ENCODE data around the gene KRTAP4-12.
"Not testable (repeated sequence)": the region's sequence is repeated elsewhere in the genome, so short reads cannot be mapped to it uniquely, and the experiment has no call there.

KRTAP4-12 gene

DNA sequence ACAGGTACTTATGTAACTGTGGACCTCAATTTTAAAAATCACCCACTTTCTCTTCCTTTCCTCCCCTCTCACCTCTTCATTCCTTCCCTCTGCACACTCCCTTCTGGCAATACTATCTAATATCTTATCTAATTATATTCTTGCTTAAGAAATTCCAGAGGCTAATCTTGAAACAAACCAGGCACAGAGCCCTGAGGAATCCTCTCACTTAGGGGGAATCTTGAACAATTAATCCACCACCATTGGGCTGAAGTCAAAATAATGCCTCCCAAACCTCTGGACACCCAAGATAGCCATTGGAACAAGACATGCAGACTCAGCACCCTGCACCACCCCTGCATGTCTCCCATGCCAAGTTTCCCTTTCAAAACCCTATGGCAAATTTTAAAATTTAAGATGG, 17.4 kb upstream of the KRTAP4-12 start:
- Histone ChIP-seq H3K27ac (ENCODE audit: low read depth, low read length, poor library complexity, severe bottlenecking) (no peak overlapping the region), H3K9me3 (ENCODE audit: low read length) (0 out of 2 replicates have a peak, but pooled peaks cover 3% of the 10 kb centered on the region), H3K9ac (ENCODE audit: low read length) (no peak overlapping the region), H3K9me2 (ENCODE audit: low read depth, low read length) (no peaks in the 10 kb centered on the region), H3K4me1 (ENCODE audit: insufficient read depth, low read length, severe bottlenecking) (no peaks in the 10 kb centered on the region), H4K20me1 (ENCODE audit: insufficient read depth, low read length) (no peaks in the 10 kb centered on the region), H2AFZ (ENCODE audit: low read length) (no peak overlapping the region), H3K4me3 (ENCODE audit: low read depth, low read length, poor library complexity, severe bottlenecking) (no peak overlapping the region), H3F3A (ENCODE audit: insufficient read depth, low read length) (no peaks in the 10 kb centered on the region), H3K4me2 (ENCODE audit: low read length) (no peak overlapping the region), H3K27me3 (ENCODE audit: insufficient read depth, low read length) (no peaks in the 10 kb centered on the region), H3K36me3 (ENCODE audit: insufficient read depth, low read length) (no peaks in the 10 kb centered on the region; the same call in 1 of the 2 replicates), H3K79me2 (ENCODE audit: insufficient read depth, low read length) (no peaks in the 10 kb centered on the region)
- TF ChIP-seq, protein P1, sequence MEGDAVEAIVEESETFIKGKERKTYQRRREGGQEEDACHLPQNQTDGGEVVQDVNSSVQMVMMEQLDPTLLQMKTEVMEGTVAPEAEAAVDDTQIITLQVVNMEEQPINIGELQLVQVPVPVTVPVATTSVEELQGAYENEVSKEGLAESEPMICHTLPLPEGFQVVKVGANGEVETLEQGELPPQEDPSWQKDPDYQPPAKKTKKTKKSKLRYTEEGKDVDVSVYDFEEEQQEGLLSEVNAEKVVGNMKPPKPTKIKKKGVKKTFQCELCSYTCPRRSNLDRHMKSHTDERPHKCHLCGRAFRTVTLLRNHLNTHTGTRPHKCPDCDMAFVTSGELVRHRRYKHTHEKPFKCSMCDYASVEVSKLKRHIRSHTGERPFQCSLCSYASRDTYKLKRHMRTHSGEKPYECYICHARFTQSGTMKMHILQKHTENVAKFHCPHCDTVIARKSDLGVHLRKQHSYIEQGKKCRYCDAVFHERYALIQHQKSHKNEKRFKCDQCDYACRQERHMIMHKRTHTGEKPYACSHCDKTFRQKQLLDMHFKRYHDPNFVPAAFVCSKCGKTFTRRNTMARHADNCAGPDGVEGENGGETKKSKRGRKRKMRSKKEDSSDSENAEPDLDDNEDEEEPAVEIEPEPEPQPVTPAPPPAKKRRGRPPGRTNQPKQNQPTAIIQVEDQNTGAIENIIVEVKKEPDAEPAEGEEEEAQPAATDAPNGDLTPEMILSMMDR (IDR thresholded peaks at IDR 0.05; ENCODE audit: low read length) = no peak
- no peak for TF ChIP-seq EZH2 (IDR thresholded peaks at IDR 0.05; ENCODE audit: borderline replicate concordance, low read length)

DNA sequence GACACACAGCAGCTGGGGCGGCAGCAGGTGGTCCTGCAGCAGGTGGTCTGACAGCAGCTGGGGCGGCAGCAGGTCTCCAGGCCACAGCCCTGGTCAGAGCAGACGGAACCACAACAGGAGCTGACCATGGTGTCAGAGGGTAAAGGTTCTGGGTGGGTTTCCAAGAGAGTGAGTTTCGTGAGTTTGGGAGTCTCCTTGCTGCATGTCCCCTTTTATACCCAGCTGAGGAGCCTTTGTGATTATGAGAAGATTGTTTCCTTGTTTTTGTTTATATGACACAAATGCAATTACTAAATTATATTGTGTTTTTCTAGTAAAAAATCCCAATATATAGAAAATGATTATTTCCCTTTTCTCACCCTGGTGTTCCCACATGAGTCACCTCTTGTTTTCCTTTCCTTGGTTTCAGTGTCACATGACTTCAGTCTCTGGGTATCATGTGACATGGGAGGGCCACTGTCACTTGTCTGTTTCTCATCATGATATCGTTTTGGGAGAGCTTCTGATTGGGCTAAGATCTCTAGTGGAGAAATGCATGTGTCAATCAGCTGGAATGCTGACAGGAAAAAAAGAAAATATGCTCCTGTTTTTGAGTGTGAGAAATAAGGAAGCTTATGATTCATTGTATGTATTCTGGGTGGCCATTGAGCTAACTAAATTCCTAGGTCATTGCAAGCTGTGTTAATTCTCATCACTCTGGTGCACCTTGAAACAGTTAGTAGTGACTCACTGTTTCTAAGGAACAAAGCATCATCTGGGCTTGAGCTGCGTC, 16.6 kb upstream of the KRTAP4-12 start, which contains the start of gene KRTAP4-6:
Gene KRTAP4-6 (minus strand): TSS at position 185 of the 772 bp plus-strand sequence. CDS start 57 bp downstream, at position 128.
- no peak for TF ChIP-seq EZH2 (IDR thresholded peaks at IDR 0.05; ENCODE audit: borderline replicate concordance, low read length)
- TF ChIP-seq, protein P1 (IDR thresholded peaks at IDR 0.05; ENCODE audit: low read length) = no peak

DNA sequence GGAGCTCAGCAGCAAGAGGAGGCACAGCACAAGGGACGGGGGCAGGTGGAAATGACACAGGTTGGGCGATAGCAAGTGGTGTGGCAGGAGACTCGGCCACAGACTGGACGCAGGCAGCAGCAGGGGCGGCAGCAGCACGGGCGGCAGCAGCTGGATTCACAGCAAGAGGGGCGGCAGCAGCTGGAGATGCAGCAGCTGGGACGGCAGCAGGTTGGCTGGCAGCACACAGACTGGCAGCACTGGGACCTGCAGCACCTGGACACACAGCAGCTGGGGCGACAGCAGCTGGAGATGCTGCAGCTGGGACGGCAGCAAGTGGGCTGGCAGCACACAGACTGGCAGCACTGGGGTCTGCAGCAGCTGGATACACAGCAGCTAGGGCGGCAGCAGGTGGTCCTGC, 15.9 kb upstream of the KRTAP4-12 start:
- not testable (repeated sequence) for H2AFZ ChIP-seq (ENCODE audit: low read length); H3F3A ChIP-seq (ENCODE audit: insufficient read depth, low read length); H3K9me2 ChIP-seq (ENCODE audit: low read depth, low read length); H3K36me3 ChIP-seq (ENCODE audit: insufficient read depth, low read length); H3K79me2 ChIP-seq (ENCODE audit: insufficient read depth, low read length); H3K27me3 ChIP-seq (ENCODE audit: insufficient read depth, low read length); H3K9me3 ChIP-seq (ENCODE audit: low read length); H3K4me2 ChIP-seq (ENCODE audit: low read length); H3K9ac ChIP-seq (ENCODE audit: low read length); H3K4me3 ChIP-seq (ENCODE audit: low read depth, low read length, poor library complexity, severe bottlenecking); H3K27ac ChIP-seq (ENCODE audit: low read depth, low read length, poor library complexity, severe bottlenecking); H3K4me1 ChIP-seq (ENCODE audit: insufficient read depth, low read length, severe bottlenecking); H4K20me1 ChIP-seq (ENCODE audit: insufficient read depth, low read length)

More for the DNA sequence above, 16.6 kb upstream of the KRTAP4-12 start, which contains the start of gene KRTAP4-6:
- no peak within 1 kb of the TSS for H3K9ac ChIP-seq (ENCODE audit: low read length)
- no peaks in the 10 kb centered on the region for H3K9me2 ChIP-seq (ENCODE audit: low read depth, low read length)
- H3K79me2 ChIP-seq (ENCODE audit: insufficient read depth, low read length) = no peaks in the 10 kb centered on the region
- no peaks in the 10 kb centered on the region for H3K27me3 ChIP-seq (ENCODE audit: insufficient read depth, low read length)
- no peaks in the 10 kb centered on the region for H3F3A ChIP-seq (ENCODE audit: insufficient read depth, low read length)
- H3K4me3 ChIP-seq (ENCODE audit: low read depth, low read length, poor library complexity, severe bottlenecking) = no peak within 1 kb of the TSS
- no peak within 1 kb of the TSS for H3K27ac ChIP-seq (ENCODE audit: low read depth, low read length, poor library complexity, severe bottlenecking)
- 0 out of 2 replicates have a peak, but pooled peaks cover 3% of the 10 kb centered on the region for H3K9me3 ChIP-seq (ENCODE audit: low read length)
- no peak within 1 kb of the TSS for H2AFZ ChIP-seq (ENCODE audit: low read length)
- H3K4me1 ChIP-seq (ENCODE audit: insufficient read depth, low read length, severe bottlenecking) = no peaks in the 10 kb centered on the region
- no peak within 1 kb of the TSS for H3K4me2 ChIP-seq (ENCODE audit: low read length)
- H4K20me1 ChIP-seq (ENCODE audit: insufficient read depth, low read length) = no peaks in the 10 kb centered on the region
- no peaks in the 10 kb centered on the region; the same call in 1 of the 2 replicates for H3K36me3 ChIP-seq (ENCODE audit: insufficient read depth, low read length)

All from OCI-LY1 (cell line).